ENCODE results near the gene PRKCE.

PRKCE gene

GRCh38 chr2:45614871-45615415 is 36.5 kb upstream of the PRKCE start:
- H3K9me3 ChIP-seq (ENCODE audit: control insufficient read depth in 2 of 2, low read length in 2 of 2): no peaks in the 10 kb centered on the region
- no peaks in the 10 kb centered on the region for H3K27me3 ChIP-seq (ENCODE audit: control insufficient read depth in 1 of 2, insufficient read depth in 2 of 2, low read length in 2 of 2)
- H3K9ac ChIP-seq (ENCODE audit: low read length in 2 of 2): no peak overlapping the region
- no peaks in the 10 kb centered on the region for H3K36me3 ChIP-seq (ENCODE audit: control insufficient read depth in 2 of 2, insufficient read depth in 2 of 2, low read length in 2 of 2)
- no peaks in the 10 kb centered on the region for H3K4me1 ChIP-seq (ENCODE audit: control insufficient read depth, insufficient read depth, low read length)
- H3K27ac ChIP-seq (ENCODE audit: low read length): no peak overlapping the region
- no peak overlapping the region for H3K4me3 ChIP-seq (ENCODE audit: low read length in 2 of 2)

GRCh38 chr2:45616658-45617411 is 34.6 kb upstream of the PRKCE start:
- H3K9me3 ChIP-seq (ENCODE audit: control insufficient read depth in 2 of 2, low read length in 2 of 2): no peaks in the 10 kb centered on the region
- no peak overlapping the region for H3K9ac ChIP-seq (ENCODE audit: low read length in 2 of 2)
- no peak overlapping the region for H3K27ac ChIP-seq (ENCODE audit: low read length)
- no peaks in the 10 kb centered on the region for H3K4me1 ChIP-seq (ENCODE audit: control insufficient read depth, insufficient read depth, low read length)
- H3K27me3 ChIP-seq (ENCODE audit: control insufficient read depth in 1 of 2, insufficient read depth in 2 of 2, low read length in 2 of 2): no peaks in the 10 kb centered on the region
- H3K4me3 ChIP-seq (ENCODE audit: low read length in 2 of 2): no peak overlapping the region
- no peaks in the 10 kb centered on the region for H3K36me3 ChIP-seq (ENCODE audit: control insufficient read depth in 2 of 2, insufficient read depth in 2 of 2, low read length in 2 of 2)

GRCh38 chr2:45617496-45617895 is 34.0 kb upstream of the PRKCE start:
- H3K36me3 ChIP-seq (ENCODE audit: control insufficient read depth in 2 of 2, insufficient read depth in 2 of 2, low read length in 2 of 2): no peaks in the 10 kb centered on the region
- no peaks in the 10 kb centered on the region for H3K4me1 ChIP-seq (ENCODE audit: control insufficient read depth, insufficient read depth, low read length)
- H3K9me3 ChIP-seq (ENCODE audit: control insufficient read depth in 2 of 2, low read length in 2 of 2): no peaks in the 10 kb centered on the region
- H3K27ac ChIP-seq (ENCODE audit: low read length): no peak overlapping the region
- no peaks in the 10 kb centered on the region for H3K27me3 ChIP-seq (ENCODE audit: control insufficient read depth in 1 of 2, insufficient read depth in 2 of 2, low read length in 2 of 2)
- no peak overlapping the region for H3K9ac ChIP-seq (ENCODE audit: low read length in 2 of 2)
- H3K4me3 ChIP-seq (ENCODE audit: low read length in 2 of 2): no peak overlapping the region

GRCh38 chr2:45622336-45623075 is 29.0 kb upstream of the PRKCE start:
- Histone ChIP-seq H3K9me3 (ENCODE audit: control insufficient read depth in 2 of 2, low read length in 2 of 2) (no peaks in the 10 kb centered on the region), H3K27ac (ENCODE audit: low read length) (no peak overlapping the region), H3K4me1 (ENCODE audit: control insufficient read depth, insufficient read depth, low read length) (no peaks in the 10 kb centered on the region), H3K9ac (ENCODE audit: low read length in 2 of 2) (no peak overlapping the region), H3K4me3 (ENCODE audit: low read length in 2 of 2) (no peak overlapping the region), H3K27me3 (ENCODE audit: control insufficient read depth in 1 of 2, insufficient read depth in 2 of 2, low read length in 2 of 2) (no peaks in the 10 kb centered on the region), H3K36me3 (ENCODE audit: control insufficient read depth in 2 of 2, insufficient read depth in 2 of 2, low read length in 2 of 2) (no peaks in the 10 kb centered on the region)

- Histone ChIP-seq H3K36me3 (ENCODE audit: control insufficient read depth in 2 of 2, insufficient read depth in 2 of 2, low read length in 2 of 2) (no peaks in the 10 kb centered on the region), H3K4me3 (ENCODE audit: low read length in 2 of 2) (no peak overlapping the region), H3K27ac (ENCODE audit: low read length) (no peak overlapping the region), H3K9me3 (ENCODE audit: control insufficient read depth in 2 of 2, low read length in 2 of 2) (no peaks in the 10 kb centered on the region), H3K9ac (ENCODE audit: low read length in 2 of 2) (no peak overlapping the region), H3K27me3 (ENCODE audit: control insufficient read depth in 1 of 2, insufficient read depth in 2 of 2, low read length in 2 of 2) (no peaks in the 10 kb centered on the region), H3K4me1 (ENCODE audit: control insufficient read depth, insufficient read depth, low read length) (no peaks in the 10 kb centered on the region)
Observed at GRCh38 chr2:45623098-45623497, 28.4 kb upstream of the PRKCE start.

GRCh38 chr2:45625824-45626223 is 25.7 kb upstream of the PRKCE start:
- H3K4me1 ChIP-seq (ENCODE audit: control insufficient read depth, insufficient read depth, low read length): no peaks in the 10 kb centered on the region
- no peak overlapping the region for H3K4me3 ChIP-seq (ENCODE audit: low read length in 2 of 2)
- no peak overlapping the region for H3K27ac ChIP-seq (ENCODE audit: low read length)
- no peaks in the 10 kb centered on the region for H3K9me3 ChIP-seq (ENCODE audit: control insufficient read depth in 2 of 2, low read length in 2 of 2)
- H3K36me3 ChIP-seq (ENCODE audit: control insufficient read depth in 2 of 2, insufficient read depth in 2 of 2, low read length in 2 of 2): no peaks in the 10 kb centered on the region
- H3K9ac ChIP-seq (ENCODE audit: low read length in 2 of 2): no peak overlapping the region
- H3K27me3 ChIP-seq (ENCODE audit: control insufficient read depth in 1 of 2, insufficient read depth in 2 of 2, low read length in 2 of 2): no peaks in the 10 kb centered on the region

- H3K36me3 ChIP-seq (ENCODE audit: control insufficient read depth in 2 of 2, insufficient read depth in 2 of 2, low read length in 2 of 2): no peaks in the 10 kb centered on the region
- H3K9me3 ChIP-seq (ENCODE audit: control insufficient read depth in 2 of 2, low read length in 2 of 2): no peaks in the 10 kb centered on the region
- no peak overlapping the region for H3K4me3 ChIP-seq (ENCODE audit: low read length in 2 of 2)
- no peak overlapping the region for H3K9ac ChIP-seq (ENCODE audit: low read length in 2 of 2)
- no peaks in the 10 kb centered on the region for H3K4me1 ChIP-seq (ENCODE audit: control insufficient read depth, insufficient read depth, low read length)
- H3K27me3 ChIP-seq (ENCODE audit: control insufficient read depth in 1 of 2, insufficient read depth in 2 of 2, low read length in 2 of 2): no peaks in the 10 kb centered on the region
- no peak overlapping the region for H3K27ac ChIP-seq (ENCODE audit: low read length)
Observed at GRCh38 chr2:45626387-45627221, 24.9 kb upstream of the PRKCE start.

- H3K9me3 ChIP-seq (ENCODE audit: control insufficient read depth in 2 of 2, low read length in 2 of 2): no peaks in the 10 kb centered on the region
- H3K4me1 ChIP-seq (ENCODE audit: control insufficient read depth, insufficient read depth, low read length): no peaks in the 10 kb centered on the region
- H3K36me3 ChIP-seq (ENCODE audit: control insufficient read depth in 2 of 2, insufficient read depth in 2 of 2, low read length in 2 of 2): no peaks in the 10 kb centered on the region
- H3K27me3 ChIP-seq (ENCODE audit: control insufficient read depth in 1 of 2, insufficient read depth in 2 of 2, low read length in 2 of 2): no peaks in the 10 kb centered on the region
- no peak overlapping the region for H3K9ac ChIP-seq (ENCODE audit: low read length in 2 of 2)
- no peak overlapping the region for H3K4me3 ChIP-seq (ENCODE audit: low read length in 2 of 2)
- H3K27ac ChIP-seq (ENCODE audit: low read length): no peak overlapping the region
Observed at GRCh38 chr2:45627911-45628310, 23.6 kb upstream of the PRKCE start.

- H3K36me3 ChIP-seq (ENCODE audit: control insufficient read depth in 2 of 2, insufficient read depth in 2 of 2, low read length in 2 of 2): no peaks in the 10 kb centered on the region
- H3K27me3 ChIP-seq (ENCODE audit: control insufficient read depth in 1 of 2, insufficient read depth in 2 of 2, low read length in 2 of 2): no peaks in the 10 kb centered on the region
- H3K9ac ChIP-seq (ENCODE audit: low read length in 2 of 2): no peak overlapping the region
- H3K9me3 ChIP-seq (ENCODE audit: control insufficient read depth in 2 of 2, low read length in 2 of 2): no peaks in the 10 kb centered on the region
- no peaks in the 10 kb centered on the region for H3K4me1 ChIP-seq (ENCODE audit: control insufficient read depth, insufficient read depth, low read length)
- H3K4me3 ChIP-seq (ENCODE audit: low read length in 2 of 2): no peak overlapping the region
- H3K27ac ChIP-seq (ENCODE audit: low read length): no peak overlapping the region
Observed at GRCh38 chr2:45629971-45630370, 21.5 kb upstream of the PRKCE start.

GRCh38 chr2:45631319-45631718 is 20.2 kb upstream of the PRKCE start:
- H3K27ac ChIP-seq (ENCODE audit: low read length): no peak overlapping the region
- no peak overlapping the region for H3K4me3 ChIP-seq (ENCODE audit: low read length in 2 of 2)
- H3K9me3 ChIP-seq (ENCODE audit: control insufficient read depth in 2 of 2, low read length in 2 of 2): no peaks in the 10 kb centered on the region
- H3K4me1 ChIP-seq (ENCODE audit: control insufficient read depth, insufficient read depth, low read length): no peaks in the 10 kb centered on the region
- H3K9ac ChIP-seq (ENCODE audit: low read length in 2 of 2): no peak overlapping the region
- H3K36me3 ChIP-seq (ENCODE audit: control insufficient read depth in 2 of 2, insufficient read depth in 2 of 2, low read length in 2 of 2): no peaks in the 10 kb centered on the region
- no peaks in the 10 kb centered on the region for H3K27me3 ChIP-seq (ENCODE audit: control insufficient read depth in 1 of 2, insufficient read depth in 2 of 2, low read length in 2 of 2)
